Prostate gland (tissue), 2 donors: ENCODE measurements around the gene BCHE.
"Not testable (repeated sequence)": the region's sequence is repeated elsewhere in the genome, so short reads cannot be mapped to it uniquely, and the experiment has no call there.

ENCODE experiments used
- POLR2A ChIP-seq: fragments of 450-650 bp; IDR thresholded peaks from one replicate; pipeline ENCODE4 v1.6.1; 2016; ENCODE audit warnings: antibody characterized with exemption, mild to moderate bottlenecking
- TF ChIP-seq, protein P1 (sequence below), 4 experiments: fragments of 200-600 bp in 2 of 4; fragments of 450-650 bp in 2 of 4; sonication (generic) in 2 of 4; IDR thresholded peaks; 1 replicate in 3 of 4; 2 replicates in 1 of 4; pipeline ENCODE4 v1.5.1; 2016 to 2019; ENCODE audit warnings: antibody characterized with exemption in 4 of 4, mild to moderate bottlenecking in 2 of 4, moderate library complexity in 2 of 4

- TF ChIP-seq, protein P1, sequence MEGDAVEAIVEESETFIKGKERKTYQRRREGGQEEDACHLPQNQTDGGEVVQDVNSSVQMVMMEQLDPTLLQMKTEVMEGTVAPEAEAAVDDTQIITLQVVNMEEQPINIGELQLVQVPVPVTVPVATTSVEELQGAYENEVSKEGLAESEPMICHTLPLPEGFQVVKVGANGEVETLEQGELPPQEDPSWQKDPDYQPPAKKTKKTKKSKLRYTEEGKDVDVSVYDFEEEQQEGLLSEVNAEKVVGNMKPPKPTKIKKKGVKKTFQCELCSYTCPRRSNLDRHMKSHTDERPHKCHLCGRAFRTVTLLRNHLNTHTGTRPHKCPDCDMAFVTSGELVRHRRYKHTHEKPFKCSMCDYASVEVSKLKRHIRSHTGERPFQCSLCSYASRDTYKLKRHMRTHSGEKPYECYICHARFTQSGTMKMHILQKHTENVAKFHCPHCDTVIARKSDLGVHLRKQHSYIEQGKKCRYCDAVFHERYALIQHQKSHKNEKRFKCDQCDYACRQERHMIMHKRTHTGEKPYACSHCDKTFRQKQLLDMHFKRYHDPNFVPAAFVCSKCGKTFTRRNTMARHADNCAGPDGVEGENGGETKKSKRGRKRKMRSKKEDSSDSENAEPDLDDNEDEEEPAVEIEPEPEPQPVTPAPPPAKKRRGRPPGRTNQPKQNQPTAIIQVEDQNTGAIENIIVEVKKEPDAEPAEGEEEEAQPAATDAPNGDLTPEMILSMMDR (IDR thresholded peaks at IDR 0.05) = not testable (repeated sequence)
- not testable (repeated sequence) for TF ChIP-seq POLR2A
Observed at GRCh38 chr3:165807937-165808336, 29.3 kb downstream of the BCHE start.
